Dendritic cell treated with granulocyte-macrophage colony-stimulating factor and Interleukin-4, amounts not matched to agents 40 ng/mL and 50 ng/mL, for 4 days (primary cell): ENCODE measurements around the gene GLS.

Experiments used
- H3K27ac Mint-ChIP-seq: one replicate; pipeline ENCODE4 v1.8.0; 2022; ENCODE audit warnings: mild to moderate bottlenecking, mixed read lengths
- H3K27me3 Mint-ChIP-seq: one replicate; pipeline ENCODE4 v1.8.0; 2022; ENCODE audit warnings: mild to moderate bottlenecking, mixed read lengths
- H3K36me3 Mint-ChIP-seq: one replicate; pipeline ENCODE4 v1.8.0; 2022; ENCODE audit warnings: low read depth, mixed read lengths
- H3K4me1 Mint-ChIP-seq: one replicate; pipeline ENCODE4 v1.8.0; 2022; ENCODE audit warnings: low read depth, mixed read lengths
- H3K4me3 Mint-ChIP-seq: one replicate; pipeline ENCODE4 v1.8.0; 2022; ENCODE audit warnings: mild to moderate bottlenecking, moderate library complexity, mixed read lengths
- H3K9me3 Mint-ChIP-seq: one replicate; pipeline ENCODE4 v1.8.0; 2022; ENCODE audit warnings: mixed read lengths
- intact Hi-C: fragments of 100-400 bp; cut with micrococcal nuclease; formaldehyde crosslinking; loops from one replicate; pipeline ENCODE4 v1.15.0; 2022

The GLS gene

DNA sequence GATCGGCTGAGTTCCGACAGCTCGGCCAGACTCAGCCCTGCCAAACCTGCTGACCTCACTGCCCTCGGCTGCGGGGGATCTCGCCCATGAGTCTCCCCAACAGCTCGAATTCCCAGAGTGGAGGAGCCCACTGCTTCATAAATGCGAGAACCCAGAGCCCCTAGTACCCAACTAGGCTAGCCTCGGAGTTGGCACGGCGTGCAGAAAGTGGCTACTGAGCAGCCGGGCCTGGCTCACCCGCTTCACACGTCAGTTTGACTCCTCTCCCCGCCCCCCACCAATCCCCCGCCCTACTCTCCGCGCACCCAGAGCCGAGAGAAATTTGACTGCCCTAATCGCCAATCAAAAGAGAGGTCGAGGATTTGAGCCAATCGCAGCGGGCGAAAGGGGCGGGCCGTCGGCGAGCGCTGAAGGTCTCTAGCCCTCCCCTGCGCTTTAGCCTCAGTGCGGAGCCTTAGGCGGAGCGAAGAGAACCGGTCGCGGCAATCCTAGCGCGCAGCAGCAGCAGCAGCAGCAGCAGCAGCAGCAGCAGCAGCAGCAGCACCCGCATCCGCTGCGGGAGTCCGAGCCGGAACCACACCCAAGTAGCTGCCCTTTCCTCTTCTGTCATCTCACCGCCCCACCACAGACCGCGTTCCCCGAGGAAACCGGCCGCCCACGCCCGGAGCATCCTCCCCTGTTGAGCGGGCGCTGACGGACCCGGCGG is at the start of gene GLS:
TSS of gene GLS (plus strand) at position 444 of the 706 bp plus-strand sequence. CDS start 264 bp downstream, outside the sequence.
- intact Hi-C loops = loop anchor here (2.0 kb wide), 1 partner anchor 26 kb away; no protein-coding TSS in a partner anchor

DNA sequence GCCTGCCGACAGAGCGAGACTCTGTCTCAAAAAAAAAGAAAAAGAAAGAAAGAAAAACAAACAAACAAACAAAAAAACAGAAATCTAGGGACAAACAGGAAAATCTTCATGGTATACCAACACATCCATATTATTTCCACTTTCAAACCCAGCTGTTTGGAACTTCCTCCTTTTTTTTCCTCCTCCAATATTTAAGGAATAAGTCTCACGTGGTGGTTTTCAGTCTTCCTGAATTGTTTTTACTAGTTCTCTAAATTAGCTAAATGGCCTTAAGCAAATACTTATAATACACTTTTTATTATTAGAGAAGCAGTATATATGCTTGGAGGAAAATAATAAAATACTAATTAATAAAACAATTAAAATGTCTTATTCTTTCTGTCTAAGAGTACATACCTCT is 48.7 kb upstream of the GLS start:
- peaks cover 12% of the 10 kb centered on the region for H3K4me1 Mint-ChIP-seq
- peaks cover 2% of the 10 kb centered on the region for H3K27me3 Mint-ChIP-seq
- no peak overlapping the region for H3K4me3 Mint-ChIP-seq
- intact Hi-C loops = no loop called here
- no peaks in the 10 kb centered on the region for H3K9me3 Mint-ChIP-seq
- no peak overlapping the region for H3K27ac Mint-ChIP-seq
- H3K36me3 Mint-ChIP-seq = no peaks in the 10 kb centered on the region

More for the DNA sequence above, at the start of gene GLS:
- peak within 1 kb of the TSS; percentile 97 for H3K4me3 Mint-ChIP-seq
- H3K27me3 Mint-ChIP-seq = no peaks in the 10 kb centered on the region
- H3K4me1 Mint-ChIP-seq = peaks cover 33% of the 10 kb centered on the region
- H3K9me3 Mint-ChIP-seq = no peaks in the 10 kb centered on the region
- H3K27ac Mint-ChIP-seq = peak within 1 kb of the TSS; percentile 96
- H3K36me3 Mint-ChIP-seq = peaks cover 45% of the 10 kb centered on the region

DNA sequence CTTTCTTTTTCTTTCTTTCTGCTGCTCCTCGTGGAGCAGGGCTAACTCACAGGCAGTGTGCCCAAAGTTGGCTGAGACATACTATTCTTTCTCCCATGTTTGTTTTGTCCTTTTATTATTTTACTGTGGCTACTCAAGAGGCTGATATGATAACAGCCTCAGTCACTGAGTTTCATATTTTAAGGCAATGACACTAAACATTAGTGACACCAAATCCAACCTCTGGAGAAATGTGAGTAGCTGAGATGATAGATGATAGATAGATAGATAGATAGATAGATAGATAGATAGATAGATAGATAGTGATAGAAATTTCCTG is 45.8 kb upstream of the GLS start:
- H3K4me3 Mint-ChIP-seq = no peak overlapping the region
- no peak overlapping the region for H3K27ac Mint-ChIP-seq
- peaks cover 16% of the 10 kb centered on the region for H3K4me1 Mint-ChIP-seq
- no peaks in the 10 kb centered on the region for H3K9me3 Mint-ChIP-seq
- intact Hi-C loops = no loop called here
- H3K27me3 Mint-ChIP-seq = peaks cover 2% of the 10 kb centered on the region
- no peaks in the 10 kb centered on the region for H3K36me3 Mint-ChIP-seq

DNA sequence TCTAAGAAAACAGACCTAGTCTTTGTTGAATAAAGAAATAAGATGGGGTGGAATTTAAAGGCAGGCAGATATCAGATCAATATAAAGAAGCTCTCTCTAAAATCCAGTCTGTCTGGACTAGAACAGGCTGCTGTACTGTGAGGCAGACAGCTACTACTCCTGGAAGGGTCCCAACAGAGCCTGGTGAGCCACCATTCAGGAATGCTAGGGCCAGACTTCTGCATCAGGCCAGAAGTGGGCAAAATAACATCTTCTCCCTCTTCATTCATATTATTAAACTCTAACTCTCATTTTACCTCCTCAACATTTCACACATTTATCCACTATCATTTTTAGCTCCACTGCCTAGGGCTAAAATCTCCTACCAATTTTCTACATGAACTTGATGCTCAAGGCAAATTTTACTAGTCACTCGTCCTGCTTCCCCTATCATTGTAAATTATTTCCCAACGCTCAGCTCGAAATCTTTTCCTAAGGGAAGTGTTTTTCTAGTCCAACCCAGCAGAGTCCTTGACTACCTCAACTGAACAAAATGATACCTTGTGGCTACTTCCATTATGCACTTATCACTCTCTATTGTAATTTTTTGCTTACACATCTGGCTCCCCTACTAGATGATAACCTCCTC is 45.2 kb upstream of the GLS start:
- Mint-ChIP-seq H3K27me3 (peaks cover 2% of the 10 kb centered on the region), H3K36me3 (no peaks in the 10 kb centered on the region), H3K4me3 (no peak overlapping the region), H3K9me3 (no peaks in the 10 kb centered on the region), H3K27ac (no peak overlapping the region), H3K4me1 (peaks cover 16% of the 10 kb centered on the region)
- intact Hi-C loops = no loop called here

DNA sequence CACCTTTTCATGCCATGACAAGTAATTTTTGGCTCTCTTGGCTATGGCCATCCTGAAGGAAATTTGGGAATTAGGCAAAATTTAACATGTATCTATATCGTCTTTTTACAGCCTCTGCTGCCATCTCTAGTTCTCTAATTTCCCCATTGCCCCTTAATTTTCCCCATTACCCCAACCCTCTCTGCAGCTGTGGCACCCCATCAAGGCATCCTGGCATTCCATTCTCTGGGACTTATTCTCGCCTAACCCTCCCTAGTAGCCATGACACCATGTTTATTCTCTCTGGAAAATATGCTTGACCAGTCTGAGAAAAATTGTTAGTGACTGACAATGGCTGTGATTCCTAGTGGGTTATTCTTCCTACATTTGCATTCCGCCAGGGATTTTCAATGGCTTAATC is 43.9 kb upstream of the GLS start:
- no peaks in the 10 kb centered on the region for H3K27me3 Mint-ChIP-seq
- no peak overlapping the region for H3K27ac Mint-ChIP-seq
- H3K4me1 Mint-ChIP-seq = peaks cover 10% of the 10 kb centered on the region
- H3K4me3 Mint-ChIP-seq = no peak overlapping the region
- intact Hi-C loops = no loop called here
- H3K36me3 Mint-ChIP-seq = no peaks in the 10 kb centered on the region
- no peaks in the 10 kb centered on the region for H3K9me3 Mint-ChIP-seq

DNA sequence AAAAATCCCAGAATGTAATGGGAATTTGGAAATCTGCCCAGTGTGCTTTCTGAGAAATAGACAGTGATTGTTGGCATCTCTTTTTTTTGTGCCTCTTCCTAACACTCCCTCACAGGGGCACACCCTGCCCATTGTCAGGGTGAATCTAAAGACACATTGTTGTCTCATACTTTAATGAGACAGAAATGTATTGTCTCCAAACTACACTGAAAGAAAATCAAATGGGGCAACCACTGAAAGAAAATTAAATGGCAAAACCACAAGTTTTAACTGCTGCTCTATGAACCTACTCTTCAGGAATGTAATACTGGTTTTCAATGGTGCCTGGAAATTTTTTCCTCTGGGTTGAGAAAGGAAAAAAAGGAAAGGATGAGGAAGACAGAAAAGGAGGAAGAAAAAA is 43.2 kb upstream of the GLS start:
- Mint-ChIP-seq H3K4me1 (peaks cover 4% of the 10 kb centered on the region), H3K27ac (no peak overlapping the region)
- intact Hi-C loops = no loop called here

DNA sequence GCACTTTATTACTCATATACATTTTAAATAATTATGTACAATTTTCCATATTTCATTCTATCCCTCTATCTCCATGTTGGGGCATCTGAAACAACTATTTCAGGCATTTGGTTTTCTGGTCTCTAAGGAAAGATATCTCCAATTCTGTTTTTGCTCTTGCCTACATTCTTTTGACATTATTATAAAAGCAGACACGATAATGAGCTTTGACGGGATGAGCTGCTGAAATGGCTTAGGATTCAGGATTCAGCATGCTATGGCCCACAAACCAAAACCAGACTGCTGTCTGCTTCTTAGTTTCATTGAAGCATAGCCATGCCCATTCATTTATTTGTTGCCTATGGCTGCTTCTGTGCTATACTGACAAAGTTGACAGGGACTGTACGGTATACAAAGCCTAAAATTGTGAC is 42.7 kb upstream of the GLS start:
- Mint-ChIP-seq H3K4me1 (peaks cover 4% of the 10 kb centered on the region), H3K36me3 (no peaks in the 10 kb centered on the region), H3K27ac (no peak overlapping the region), H3K9me3 (no peaks in the 10 kb centered on the region), H3K27me3 (no peaks in the 10 kb centered on the region), H3K4me3 (no peak overlapping the region)
- intact Hi-C loops = no loop called here

More for the DNA sequence above, 43.2 kb upstream of the GLS start:
- Mint-ChIP-seq H3K4me3 (no peak overlapping the region), H3K9me3 (no peaks in the 10 kb centered on the region), H3K36me3 (no peaks in the 10 kb centered on the region), H3K27me3 (no peaks in the 10 kb centered on the region)

DNA sequence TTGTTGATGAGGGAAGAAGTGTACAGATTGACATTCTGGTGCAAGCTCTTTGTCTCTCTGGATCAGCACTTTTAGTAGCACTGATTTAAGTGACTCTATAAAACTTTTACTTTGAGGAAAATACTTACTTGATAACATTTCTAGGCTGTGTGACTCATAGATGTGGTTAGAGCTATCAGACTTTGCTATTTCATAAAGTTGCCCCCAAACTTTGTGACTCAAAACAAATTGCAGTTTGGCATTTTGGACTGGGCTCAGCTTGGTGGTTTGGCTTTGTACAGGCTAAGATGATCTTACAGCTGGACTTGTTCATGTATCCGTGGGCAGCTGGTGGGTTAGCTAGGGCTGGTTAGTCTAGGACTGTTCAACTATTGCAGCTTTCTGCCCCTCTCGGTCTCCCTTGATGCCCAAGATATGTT is 42.1 kb upstream of the GLS start:
- H3K4me1 Mint-ChIP-seq = peaks cover 4% of the 10 kb centered on the region
- H3K27ac Mint-ChIP-seq = no peak overlapping the region
- intact Hi-C loops = no loop called here
- no peaks in the 10 kb centered on the region for H3K36me3 Mint-ChIP-seq
- no peaks in the 10 kb centered on the region for H3K9me3 Mint-ChIP-seq
- no peak overlapping the region for H3K4me3 Mint-ChIP-seq
- H3K27me3 Mint-ChIP-seq = no peaks in the 10 kb centered on the region

DNA sequence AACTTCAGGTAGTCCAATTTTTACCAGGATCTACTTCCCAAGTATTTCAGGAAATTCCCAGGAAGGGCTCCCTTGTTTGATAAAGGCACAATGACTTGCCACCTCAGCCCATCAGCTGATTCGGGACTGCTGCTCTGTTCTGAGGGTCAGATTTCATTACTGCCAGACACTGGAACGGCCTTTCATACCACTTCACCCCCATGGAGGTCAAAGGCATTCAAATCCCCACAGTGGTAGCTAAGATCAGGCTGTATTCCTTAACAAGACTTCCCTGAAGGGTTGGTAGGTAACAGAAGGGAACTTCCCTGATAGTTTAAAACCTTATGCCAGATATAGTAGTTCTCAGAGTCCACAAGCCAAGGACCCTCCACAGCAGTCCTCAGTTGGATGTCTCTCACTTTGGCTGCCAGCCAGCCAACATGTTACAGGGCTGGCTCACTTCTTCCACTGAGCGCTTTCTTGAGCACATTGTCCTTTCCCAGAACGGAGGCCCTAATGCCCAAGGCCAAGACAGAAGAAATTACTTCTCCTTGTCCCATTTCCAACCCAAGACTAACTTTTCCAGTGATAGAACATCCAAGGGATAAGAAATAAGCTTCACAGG is 40.0 kb upstream of the GLS start:
- Mint-ChIP-seq H3K27ac (no peak overlapping the region), H3K4me3 (no peak overlapping the region), H3K27me3 (no peaks in the 10 kb centered on the region), H3K9me3 (no peaks in the 10 kb centered on the region), H3K4me1 (peaks cover 14% of the 10 kb centered on the region), H3K36me3 (no peaks in the 10 kb centered on the region)
- intact Hi-C loops = no loop called here

DNA sequence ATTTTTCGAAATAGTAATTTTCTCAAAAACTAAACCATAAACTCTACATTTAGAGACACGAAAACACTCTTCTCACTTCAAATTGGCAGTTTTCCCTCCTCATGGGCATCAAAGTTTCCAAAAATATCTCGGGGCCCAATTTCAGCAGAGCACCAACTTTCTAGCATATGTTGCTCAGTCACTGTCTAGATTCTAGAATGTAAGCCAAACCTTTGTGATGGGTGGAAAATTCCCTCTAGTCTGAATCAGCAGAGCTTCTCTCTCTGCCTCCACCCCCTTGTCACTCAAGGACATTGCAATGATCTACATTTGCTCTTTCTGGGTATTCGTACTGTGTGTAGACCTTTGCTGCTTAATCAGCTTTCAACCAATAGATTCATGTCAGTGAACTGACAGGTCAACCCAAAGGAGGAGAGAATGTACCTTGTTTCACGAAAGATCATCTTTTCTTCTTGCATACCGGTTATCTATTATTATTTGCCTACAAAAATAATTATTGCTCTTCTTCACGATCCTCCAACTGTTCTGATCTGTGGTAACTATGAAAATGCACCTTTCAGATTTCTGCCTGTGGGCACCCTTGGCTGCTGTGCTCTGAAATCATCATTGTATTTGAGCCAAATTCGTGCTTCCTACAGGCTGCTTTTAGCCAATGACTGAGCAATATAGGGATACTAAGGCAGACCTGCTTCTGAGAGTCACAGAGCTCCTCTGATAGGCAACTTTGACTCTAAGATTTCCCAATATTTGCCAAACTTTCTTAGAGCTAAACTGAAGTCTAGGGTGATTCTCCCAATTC is 38.7 kb upstream of the GLS start:
- H3K4me1 Mint-ChIP-seq = peaks cover 14% of the 10 kb centered on the region
- H3K36me3 Mint-ChIP-seq = no peaks in the 10 kb centered on the region
- intact Hi-C loops = no loop called here
- no peaks in the 10 kb centered on the region for H3K27me3 Mint-ChIP-seq
- H3K27ac Mint-ChIP-seq = no peak overlapping the region
- no peaks in the 10 kb centered on the region for H3K9me3 Mint-ChIP-seq
- no peak overlapping the region for H3K4me3 Mint-ChIP-seq

DNA sequence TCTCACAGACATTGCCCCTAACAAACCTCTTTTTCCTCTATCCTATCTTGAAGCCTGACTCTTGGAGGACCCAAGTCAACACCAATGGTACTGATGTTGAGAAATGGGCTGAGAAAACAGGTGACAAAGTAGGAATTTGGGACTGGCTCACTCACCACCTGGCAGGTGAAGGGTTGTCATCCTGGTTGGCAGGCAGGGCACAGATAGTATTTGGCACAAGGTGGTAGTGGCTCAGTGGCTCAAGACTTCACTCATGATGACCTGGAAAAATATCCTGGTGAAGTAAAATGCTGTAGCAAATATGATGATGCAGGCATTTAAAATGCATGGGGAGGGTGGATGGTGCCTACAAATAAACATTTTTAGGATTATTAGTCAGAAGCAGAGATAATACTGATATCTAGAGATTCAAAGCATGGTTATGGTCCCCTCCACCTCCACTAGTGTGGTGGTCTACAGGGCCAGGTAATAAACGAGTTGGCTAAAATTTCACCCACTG is 38.0 kb upstream of the GLS start:
- no peaks in the 10 kb centered on the region for H3K9me3 Mint-ChIP-seq
- no peaks in the 10 kb centered on the region for H3K36me3 Mint-ChIP-seq
- H3K27me3 Mint-ChIP-seq = no peaks in the 10 kb centered on the region
- H3K4me3 Mint-ChIP-seq = no peak overlapping the region
- peaks cover 13% of the 10 kb centered on the region for H3K4me1 Mint-ChIP-seq
- H3K27ac Mint-ChIP-seq = no peak overlapping the region
- intact Hi-C loops = no loop called here

DNA sequence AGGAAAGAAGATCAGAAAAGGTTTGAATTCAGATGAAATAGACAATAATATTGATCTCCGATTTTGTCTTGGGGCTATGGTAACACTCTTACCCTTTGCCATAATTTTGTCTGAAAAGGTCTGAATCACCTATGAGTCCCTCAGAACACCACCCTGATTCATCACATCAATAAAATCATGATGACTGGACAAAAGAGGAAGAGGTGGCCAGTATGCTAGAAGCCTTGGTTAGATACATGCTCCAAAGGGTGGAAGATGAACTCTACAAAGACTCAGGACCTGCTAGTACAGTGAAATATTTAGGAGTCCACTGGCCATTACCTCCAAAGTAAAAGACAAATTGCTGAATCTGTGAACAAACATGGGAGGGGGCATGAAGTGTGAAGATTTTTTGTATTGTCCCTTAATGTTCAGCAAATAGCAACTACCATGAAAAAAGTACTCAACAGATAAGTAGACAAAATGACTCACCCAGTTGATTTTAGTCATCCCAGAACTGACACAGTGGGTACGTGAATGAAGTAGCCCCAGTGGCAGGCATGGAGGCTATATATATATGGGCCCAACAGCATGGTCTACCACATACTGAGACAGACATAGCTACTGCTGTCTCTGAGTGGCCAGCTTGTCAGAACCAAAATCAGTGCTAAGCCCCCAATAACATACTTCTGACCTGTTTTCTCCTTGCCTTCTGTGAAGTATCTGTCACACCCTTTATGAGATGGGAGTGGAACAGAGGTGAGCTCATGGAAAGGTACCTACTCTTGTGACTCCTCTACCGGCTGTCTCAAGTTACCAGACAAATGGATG is 36.5 kb upstream of the GLS start:
- peaks cover 15% of the 10 kb centered on the region for H3K4me1 Mint-ChIP-seq
- H3K27me3 Mint-ChIP-seq = no peaks in the 10 kb centered on the region
- no peak overlapping the region for H3K4me3 Mint-ChIP-seq
- H3K36me3 Mint-ChIP-seq = no peaks in the 10 kb centered on the region
- intact Hi-C loops = no loop called here
- H3K9me3 Mint-ChIP-seq = no peaks in the 10 kb centered on the region
- no peak overlapping the region for H3K27ac Mint-ChIP-seq

DNA sequence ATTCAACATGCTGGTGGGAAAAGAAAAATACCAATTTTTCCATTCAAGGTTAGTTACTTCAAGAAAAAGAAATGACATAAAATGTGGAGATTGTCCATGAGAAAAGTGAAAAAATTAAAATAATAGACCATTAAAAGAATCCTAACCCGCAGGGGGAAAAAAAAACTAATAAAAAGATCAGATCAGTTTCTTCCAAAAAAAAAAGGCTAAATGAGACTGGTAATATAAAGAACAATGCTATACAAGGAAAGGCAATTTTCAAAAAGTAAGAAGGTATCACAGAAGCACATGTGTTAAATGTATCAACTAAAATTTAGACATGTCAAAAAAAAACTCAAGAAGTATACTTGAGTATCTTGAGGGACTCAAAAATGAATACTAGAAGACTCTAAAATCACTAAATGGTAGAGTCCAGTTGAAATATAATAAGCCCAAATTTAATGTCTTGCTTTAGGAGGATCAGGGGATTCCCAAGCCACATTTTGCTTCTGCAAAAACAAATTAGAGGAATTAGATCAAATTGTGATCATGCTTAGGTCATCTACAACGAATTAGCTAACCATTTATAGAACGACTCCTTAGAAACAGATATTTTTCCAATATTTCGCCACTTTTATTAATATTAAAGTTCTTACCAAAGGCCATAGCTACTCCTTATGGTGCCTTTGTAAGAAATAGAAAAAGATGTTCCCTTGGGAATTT is 35.8 kb upstream of the GLS start:
- H3K4me1 Mint-ChIP-seq = peaks cover 20% of the 10 kb centered on the region
- H3K27ac Mint-ChIP-seq = no peak overlapping the region
- no peak overlapping the region for H3K4me3 Mint-ChIP-seq
- intact Hi-C loops = no loop called here
- no peaks in the 10 kb centered on the region for H3K9me3 Mint-ChIP-seq
- no peaks in the 10 kb centered on the region for H3K36me3 Mint-ChIP-seq
- no peaks in the 10 kb centered on the region for H3K27me3 Mint-ChIP-seq
